Endothelial cell (in vitro differentiated cells): ENCODE data around the gene DAD1. TPM values are rescaled to one million over a fixed set of nuclear protein-coding genes. Genes with fewer than 3 reads are reported as not detected.
"Not testable (repeated sequence)": the region's sequence is repeated elsewhere in the genome, so short reads cannot be mapped to it uniquely, and the experiment has no call there.

Experiments
- DNase-seq: peaks from one replicate; pipeline ENCODE4 v3.0.0; 2021; ENCODE audit warnings: low spot score
- H3K27ac Mint-ChIP-seq: one replicate; pipeline ENCODE4 v1.8.0; 2021; ENCODE audit warnings: mixed read lengths, inconsistent platforms; ENCODE audit not compliant: unreplicated experiment
- H3K27me3 Mint-ChIP-seq: one replicate; pipeline ENCODE4 v1.8.0; 2021; ENCODE audit warnings: mild to moderate bottlenecking, moderate library complexity, mixed read lengths, inconsistent platforms; ENCODE audit not compliant: unreplicated experiment
- H3K36me3 Mint-ChIP-seq: one replicate; pipeline ENCODE4 v1.8.0; 2021; ENCODE audit warnings: mild to moderate bottlenecking, low read depth, mixed read lengths, inconsistent platforms; ENCODE audit not compliant: unreplicated experiment
- H3K4me1 Mint-ChIP-seq: one replicate; pipeline ENCODE4 v1.8.0; 2021; ENCODE audit warnings: mild to moderate bottlenecking, mixed read lengths, inconsistent platforms; ENCODE audit not compliant: unreplicated experiment
- H3K4me3 Mint-ChIP-seq: one replicate; pipeline ENCODE4 v1.8.0; 2021; ENCODE audit warnings: mild to moderate bottlenecking, mixed read lengths, inconsistent platforms; ENCODE audit not compliant: unreplicated experiment
- H3K9me3 Mint-ChIP-seq: one replicate; pipeline ENCODE4 v1.8.0; 2021; ENCODE audit warnings: mixed read lengths, inconsistent platforms; ENCODE audit not compliant: unreplicated experiment
- long read RNA-seq: library from polyadenylated mRNA; unstranded; transcript quantifications from one replicate; pipeline ENCODE4 v2.0.0, GENCODE V29; 2020; ENCODE audit not compliant: unreplicated experiment
- total RNA-seq: library from RNA; stranded (reverse); fragmentation: NEBNext Ultra II Directional; extraction: Animal tissue kit (Norgen Biotek cat#: 25700); gene quantifications from one replicate; pipeline ENCODE4 v1.2.1, GENCODE V29; 2021; ENCODE audit not compliant: unreplicated experiment
- TF ChIP-seq, protein P1 (sequence below): fragments of 200-600 bp; sonication (generic); IDR thresholded peaks from one replicate; pipeline ENCODE4 v1.5.0; 2021; ENCODE audit warnings: antibody characterized with exemption; ENCODE audit not compliant: unreplicated experiment

The DAD1 gene
- total RNA-seq = 250 TPM
- long read RNA-seq, transcript DAD1-201 (3 exons, 731 nt) = major isoform, 187 of 199 reads
- long read RNA-seq, partial matches to known transcripts = 6 of 199 reads
- long read RNA-seq, other reads (novel, unspliced or antisense) = 5 of 199 reads

DNA sequence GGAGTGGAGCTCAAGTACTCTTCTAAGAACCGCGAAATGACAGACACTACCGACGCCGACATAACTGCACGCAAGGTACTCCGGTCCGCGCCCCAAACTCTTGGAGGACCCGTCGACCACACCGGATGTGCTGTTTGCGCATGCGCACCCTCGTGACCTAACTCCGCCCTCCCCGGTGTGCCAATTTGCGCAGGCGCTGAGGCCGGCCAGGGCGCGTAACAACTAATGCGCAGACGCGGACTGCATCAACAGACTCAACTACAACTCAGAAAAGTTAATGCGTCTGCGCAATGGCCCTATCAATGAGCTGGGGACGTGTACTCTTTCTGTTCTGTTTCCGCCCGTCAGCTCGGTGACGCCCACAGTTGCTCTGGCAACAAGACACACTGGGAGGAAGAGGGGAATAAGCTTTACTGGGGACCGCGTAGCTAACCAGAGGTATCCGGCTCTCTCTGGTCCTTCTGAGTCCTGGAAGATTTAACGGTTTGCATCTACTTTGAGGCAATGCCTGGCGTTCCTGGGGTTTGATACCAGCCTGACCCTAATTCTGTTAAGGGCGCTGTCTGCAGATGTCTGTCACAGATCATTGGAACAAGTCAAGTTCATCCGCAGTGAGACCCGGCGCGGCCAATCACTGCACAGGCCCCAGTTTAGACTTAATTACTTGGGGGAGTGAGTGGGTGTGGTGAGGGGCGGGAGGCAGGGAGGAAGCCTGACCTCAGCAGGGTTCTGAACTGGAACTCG, at the start of gene DAD1:
Gene DAD1 (minus strand): TSS at position 129 of the 744 bp plus-strand sequence. CDS start 67 bp downstream, at position 62.
- Mint-ChIP-seq H3K27me3 (peaks cover 14% of the 10 kb centered on the region), H3K4me3 (peak within 1 kb of the TSS; percentile 99), H3K36me3 (peaks cover 12% of the 10 kb centered on the region), H3K27ac (peak within 1 kb of the TSS; percentile 100), H3K4me1 (peaks cover 65% of the 10 kb centered on the region), H3K9me3 (no peaks in the 10 kb centered on the region)
- TF ChIP-seq, protein P1, sequence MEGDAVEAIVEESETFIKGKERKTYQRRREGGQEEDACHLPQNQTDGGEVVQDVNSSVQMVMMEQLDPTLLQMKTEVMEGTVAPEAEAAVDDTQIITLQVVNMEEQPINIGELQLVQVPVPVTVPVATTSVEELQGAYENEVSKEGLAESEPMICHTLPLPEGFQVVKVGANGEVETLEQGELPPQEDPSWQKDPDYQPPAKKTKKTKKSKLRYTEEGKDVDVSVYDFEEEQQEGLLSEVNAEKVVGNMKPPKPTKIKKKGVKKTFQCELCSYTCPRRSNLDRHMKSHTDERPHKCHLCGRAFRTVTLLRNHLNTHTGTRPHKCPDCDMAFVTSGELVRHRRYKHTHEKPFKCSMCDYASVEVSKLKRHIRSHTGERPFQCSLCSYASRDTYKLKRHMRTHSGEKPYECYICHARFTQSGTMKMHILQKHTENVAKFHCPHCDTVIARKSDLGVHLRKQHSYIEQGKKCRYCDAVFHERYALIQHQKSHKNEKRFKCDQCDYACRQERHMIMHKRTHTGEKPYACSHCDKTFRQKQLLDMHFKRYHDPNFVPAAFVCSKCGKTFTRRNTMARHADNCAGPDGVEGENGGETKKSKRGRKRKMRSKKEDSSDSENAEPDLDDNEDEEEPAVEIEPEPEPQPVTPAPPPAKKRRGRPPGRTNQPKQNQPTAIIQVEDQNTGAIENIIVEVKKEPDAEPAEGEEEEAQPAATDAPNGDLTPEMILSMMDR = no peak
- peak; percentile 100 for DNase-seq

DNA sequence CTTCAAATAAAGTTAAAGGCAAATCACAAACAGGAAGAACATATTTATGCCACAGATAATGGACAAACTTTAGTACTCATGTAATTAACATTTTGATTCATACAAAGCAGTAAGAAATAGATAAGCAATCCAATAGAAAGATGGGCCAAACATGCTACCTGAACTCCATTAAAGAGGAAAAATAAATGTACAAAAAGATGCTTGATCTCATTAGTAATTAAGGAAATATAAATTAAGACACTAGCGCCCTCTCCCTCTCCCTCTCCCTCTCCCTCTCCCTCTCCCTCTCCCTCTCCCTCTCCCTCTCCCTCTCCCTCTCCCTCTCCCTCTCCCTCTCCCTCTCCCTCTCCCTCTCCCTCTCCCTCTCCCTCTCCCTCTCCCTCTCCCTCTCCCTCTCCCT, 47.0 kb upstream of the DAD1 start:
- not testable (repeated sequence) for H3K4me3 Mint-ChIP-seq, H3K27me3 Mint-ChIP-seq, DNase-seq, H3K27ac Mint-ChIP-seq, H3K4me1 Mint-ChIP-seq, H3K36me3 Mint-ChIP-seq
- peaks cover 16% of the 10 kb centered on the region for H3K9me3 Mint-ChIP-seq

DNA sequence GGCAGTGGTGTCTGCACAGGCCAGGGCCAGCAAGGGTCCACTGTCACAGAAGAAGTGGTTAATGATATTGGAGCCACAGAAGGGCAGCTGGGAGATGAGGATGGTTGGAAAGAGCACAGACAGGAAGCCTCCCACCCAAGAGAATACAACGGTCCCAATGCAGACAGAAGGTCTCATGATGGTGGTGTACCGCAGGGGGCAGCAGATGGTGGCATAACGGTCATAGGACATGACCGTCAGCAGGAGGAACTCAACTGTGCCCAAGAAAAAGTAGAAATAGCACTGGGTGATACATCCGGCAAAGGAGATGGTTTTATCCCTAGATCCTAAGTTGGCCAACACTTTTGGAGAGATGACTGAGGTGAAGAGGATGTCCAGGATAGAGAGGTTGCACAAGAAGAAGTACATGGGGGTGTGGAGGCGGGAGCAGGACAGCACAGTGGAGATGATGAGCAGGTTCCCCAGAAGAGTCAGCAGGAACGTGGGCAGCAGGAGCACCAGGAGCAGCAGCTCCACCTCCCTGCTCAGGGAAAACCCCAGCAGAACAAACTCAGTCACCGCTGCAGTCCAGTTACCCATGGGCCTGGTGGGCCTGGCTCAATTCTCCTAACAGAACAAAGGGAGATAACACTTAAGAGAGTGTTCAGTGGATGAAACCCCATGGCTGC, 45.3 kb upstream of the DAD1 start:
- Mint-ChIP-seq H3K36me3 (peaks cover 23% of the 10 kb centered on the region), H3K4me1 (no peaks in the 10 kb centered on the region), H3K9me3 (peaks cover 16% of the 10 kb centered on the region), H3K4me3 (no peak overlapping the region), H3K27me3 (peaks cover 3% of the 10 kb centered on the region), H3K27ac (no peak overlapping the region)
- TF ChIP-seq, protein P1 = no peak
- no peak for DNase-seq

DNA sequence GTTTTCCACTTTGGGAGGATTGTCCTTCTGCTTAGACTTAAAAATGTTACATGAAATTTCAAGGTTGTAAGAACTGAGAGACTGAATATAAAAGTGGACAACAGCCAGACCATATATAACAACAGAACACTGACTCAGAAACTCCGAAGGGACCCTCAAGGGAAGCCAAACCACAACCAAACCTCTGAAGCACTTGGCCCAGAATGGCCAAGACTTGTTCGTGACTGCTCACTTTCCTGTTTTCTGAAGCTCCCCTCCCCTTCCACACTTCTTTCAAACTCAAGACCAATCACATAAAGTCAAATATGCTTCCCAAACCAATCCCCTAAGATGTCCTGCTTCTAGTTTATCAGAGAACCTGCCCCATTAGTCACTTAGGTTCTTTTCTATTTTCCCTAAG, 41.5 kb upstream of the DAD1 start:
- Mint-ChIP-seq H3K27ac (no peak overlapping the region), H3K36me3 (peaks cover 17% of the 10 kb centered on the region), H3K4me1 (peaks cover 12% of the 10 kb centered on the region), H3K27me3 (peaks cover 5% of the 10 kb centered on the region), H3K4me3 (no peak overlapping the region), H3K9me3 (peaks cover 12% of the 10 kb centered on the region)
- TF ChIP-seq, protein P1 = no peak
- DNase-seq = no peak

DNA sequence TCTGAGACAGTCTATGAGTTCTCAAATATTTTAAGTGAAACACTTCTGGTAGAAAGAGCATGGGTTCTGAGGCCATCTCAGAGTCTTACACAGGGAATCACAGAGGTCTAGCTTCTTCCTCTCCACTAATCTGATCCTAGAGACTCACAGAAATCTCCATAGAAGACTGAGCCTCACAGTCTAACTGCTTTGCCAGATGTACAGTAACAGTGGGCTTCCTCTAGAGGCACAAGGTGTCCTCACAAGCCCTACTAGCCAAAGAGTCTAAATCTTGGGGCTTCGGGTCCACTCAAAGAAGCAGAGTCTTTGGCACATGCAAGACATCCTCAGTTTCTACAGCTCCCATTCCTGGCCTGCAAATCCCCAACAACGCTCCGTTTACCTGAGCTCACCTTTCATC, 41.0 kb upstream of the DAD1 start:
- Mint-ChIP-seq H3K27ac (no peak overlapping the region), H3K4me1 (peaks cover 12% of the 10 kb centered on the region), H3K9me3 (peaks cover 12% of the 10 kb centered on the region), H3K27me3 (peaks cover 5% of the 10 kb centered on the region), H3K4me3 (no peak overlapping the region), H3K36me3 (peaks cover 17% of the 10 kb centered on the region)
- no peak for DNase-seq
- TF ChIP-seq, protein P1 = no peak
